ENCODE data around the gene MYRFL. TPM values are rescaled to one million over a fixed set of nuclear protein-coding genes. Genes with fewer than 3 reads are reported as not detected.
"Not testable (repeated sequence)": the region's sequence is repeated elsewhere in the genome, so short reads cannot be mapped to it uniquely, and the experiment has no call there.

Gene MYRFL
- polyA plus RNA-seq, 1 donor from 2014 or later, result not detected

DNA sequence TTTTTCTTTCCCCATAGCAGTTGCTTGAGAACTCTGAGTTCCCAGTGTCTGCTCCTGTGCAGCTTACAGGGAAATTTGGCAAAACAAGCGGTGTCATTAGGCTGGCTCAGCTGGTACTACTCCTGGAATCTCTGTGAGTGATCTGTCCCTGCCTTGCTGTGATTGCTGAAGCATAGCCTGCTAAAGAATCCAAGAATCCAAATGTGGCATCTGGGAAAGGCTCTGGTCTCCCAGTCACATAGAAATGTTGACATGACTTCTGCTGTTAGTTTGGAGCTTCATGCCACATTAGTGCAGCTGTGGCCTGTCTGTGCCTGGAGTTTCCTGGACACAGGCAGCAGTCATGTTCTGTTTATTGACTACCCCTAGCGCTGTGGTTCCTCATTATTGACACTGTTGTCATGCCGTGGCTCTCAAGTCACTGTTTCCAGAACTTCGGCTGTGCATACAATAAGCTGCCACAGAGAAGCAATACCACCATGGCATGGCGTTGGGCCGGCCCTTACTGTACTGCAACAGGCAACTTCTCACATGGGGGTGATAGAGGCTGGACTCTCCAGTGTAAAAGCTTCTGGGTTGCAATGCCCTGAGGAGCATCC is 166.8 kb downstream of the MYRFL start:
- no peaks in the 10 kb centered on the region for H3K27me3 ChIP-seq (ENCODE audit: insufficient read depth, low read depth, low read length)

GRCh38 chr12:69993433-69993832 is 168.4 kb downstream of the MYRFL start:
- Histone ChIP-seq H3K4me2 (ENCODE audit: low read length) (no peak overlapping the region), H3F3A (ENCODE audit: insufficient read depth, low read length, poor library complexity, severe bottlenecking) (no peaks in the 10 kb centered on the region), H3K9me2 (ENCODE audit: insufficient read depth, low read length) (no peaks in the 10 kb centered on the region), H3K9me3 (ENCODE audit: low read length) (no peaks in the 10 kb centered on the region), H3K4me3 (ENCODE audit: low read length) (no peak overlapping the region), H4K20me1 (ENCODE audit: insufficient read depth) (no peaks in the 10 kb centered on the region), H3K9ac (ENCODE audit: low read length) (no peak overlapping the region), H3K27me3 (ENCODE audit: insufficient read depth, low read depth, low read length) (no peaks in the 10 kb centered on the region), H3K27ac (ENCODE audit: low read length) (no peak overlapping the region), H3K36me3 (ENCODE audit: insufficient read depth, low read length) (no peaks in the 10 kb centered on the region), H2AFZ (ENCODE audit: low read depth, low read length) (no peak overlapping the region), H3K79me2 (replicated peaks; ENCODE audit: insufficient read depth, low read length) (no peaks in the 10 kb centered on the region)
- no peak for TF ChIP-seq EZH2 (IDR thresholded peaks at IDR 0.05; ENCODE audit: borderline replicate concordance, insufficient read depth, low read length, poor library complexity, severe bottlenecking)

More for the DNA sequence above, 166.8 kb downstream of the MYRFL start:
- H4K20me1 ChIP-seq (ENCODE audit: insufficient read depth), result no peaks in the 10 kb centered on the region
- no peak overlapping the region for H3K4me2 ChIP-seq (ENCODE audit: low read length)
- TF ChIP-seq, protein P1, sequence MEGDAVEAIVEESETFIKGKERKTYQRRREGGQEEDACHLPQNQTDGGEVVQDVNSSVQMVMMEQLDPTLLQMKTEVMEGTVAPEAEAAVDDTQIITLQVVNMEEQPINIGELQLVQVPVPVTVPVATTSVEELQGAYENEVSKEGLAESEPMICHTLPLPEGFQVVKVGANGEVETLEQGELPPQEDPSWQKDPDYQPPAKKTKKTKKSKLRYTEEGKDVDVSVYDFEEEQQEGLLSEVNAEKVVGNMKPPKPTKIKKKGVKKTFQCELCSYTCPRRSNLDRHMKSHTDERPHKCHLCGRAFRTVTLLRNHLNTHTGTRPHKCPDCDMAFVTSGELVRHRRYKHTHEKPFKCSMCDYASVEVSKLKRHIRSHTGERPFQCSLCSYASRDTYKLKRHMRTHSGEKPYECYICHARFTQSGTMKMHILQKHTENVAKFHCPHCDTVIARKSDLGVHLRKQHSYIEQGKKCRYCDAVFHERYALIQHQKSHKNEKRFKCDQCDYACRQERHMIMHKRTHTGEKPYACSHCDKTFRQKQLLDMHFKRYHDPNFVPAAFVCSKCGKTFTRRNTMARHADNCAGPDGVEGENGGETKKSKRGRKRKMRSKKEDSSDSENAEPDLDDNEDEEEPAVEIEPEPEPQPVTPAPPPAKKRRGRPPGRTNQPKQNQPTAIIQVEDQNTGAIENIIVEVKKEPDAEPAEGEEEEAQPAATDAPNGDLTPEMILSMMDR (IDR thresholded peaks at IDR 0.05; ENCODE audit: poor library complexity, severe bottlenecking), result no peak
- no peak for TF ChIP-seq EZH2 (IDR thresholded peaks at IDR 0.05; ENCODE audit: borderline replicate concordance, insufficient read depth, low read length, poor library complexity, severe bottlenecking)
- no peak for TF ChIP-seq RAD21 (conservative IDR thresholded peaks at IDR 0.05)
- no peak for TF ChIP-seq REST (IDR thresholded peaks at IDR 0.05; ENCODE audit: borderline replicate concordance)
- TF ChIP-seq TAF1 (IDR thresholded peaks at IDR 0.05; ENCODE audit: low read depth), result no peak
- no peak for TF ChIP-seq SMC3 (conservative IDR thresholded peaks at IDR 0.05; ENCODE audit: poor library complexity)
- TF ChIP-seq EP300 (conservative IDR thresholded peaks at IDR 0.05; ENCODE audit: poor library complexity, severe bottlenecking), result no peak
- TF ChIP-seq MXI1 (conservative IDR thresholded peaks at IDR 0.05; ENCODE audit: poor library complexity, severe bottlenecking), result no peak
- TF ChIP-seq POLR2AphosphoS5 (IDR thresholded peaks at IDR 0.05), result no peak
- no peak overlapping the region for H2AFZ ChIP-seq (ENCODE audit: low read depth, low read length)
- no peaks in the 10 kb centered on the region for H3K79me2 ChIP-seq (replicated peaks; ENCODE audit: insufficient read depth, low read length)
- no peaks in the 10 kb centered on the region for H3K9me3 ChIP-seq (ENCODE audit: low read length)
- H3K4me3 ChIP-seq (ENCODE audit: low read length), result no peak overlapping the region
- no peak overlapping the region for H3K9ac ChIP-seq (ENCODE audit: low read length)
- H3K36me3 ChIP-seq (ENCODE audit: insufficient read depth, low read length), result no peaks in the 10 kb centered on the region
- H3K9me2 ChIP-seq (ENCODE audit: insufficient read depth, low read length), result no peaks in the 10 kb centered on the region
- no peaks in the 10 kb centered on the region for H3F3A ChIP-seq (ENCODE audit: insufficient read depth, low read length, poor library complexity, severe bottlenecking)
- H3K27ac ChIP-seq (ENCODE audit: low read length), result no peak overlapping the region

GRCh38 chr12:69994086-69994485 is 169.1 kb downstream of the MYRFL start:
- H3K27ac ChIP-seq (ENCODE audit: low read length); H3K36me3 ChIP-seq (ENCODE audit: insufficient read depth, low read length); H3K27me3 ChIP-seq (ENCODE audit: insufficient read depth, low read depth, low read length); H3K4me3 ChIP-seq (ENCODE audit: low read length); H3K79me2 ChIP-seq (replicated peaks; ENCODE audit: insufficient read depth, low read length); H3F3A ChIP-seq (ENCODE audit: insufficient read depth, low read length, poor library complexity, severe bottlenecking); H4K20me1 ChIP-seq (ENCODE audit: insufficient read depth); H3K9me2 ChIP-seq (ENCODE audit: insufficient read depth, low read length); H3K9me3 ChIP-seq (ENCODE audit: low read length); H2AFZ ChIP-seq (ENCODE audit: low read depth, low read length); H3K9ac ChIP-seq (ENCODE audit: low read length); H3K4me2 ChIP-seq (ENCODE audit: low read length): not testable (repeated sequence)
